Activated naive CD4-positive, alpha-beta T cell treated with anti-CD3 and anti-CD28 coated beads, Interleukin-2, amount 50 U/mL, for 72 hours (primary cell): ENCODE data around the gene SUSD1. TPM values are rescaled to one million over a fixed set of nuclear protein-coding genes. Genes with fewer than 3 reads are reported as not detected.
"Not testable (repeated sequence)": the region's sequence is repeated elsewhere in the genome, so short reads cannot be mapped to it uniquely, and the experiment has no call there.

ENCODE experiments used
- ATAC-seq, 2 donors: fragments of 150-1000 bp; cut with Tn5 transposase; 2 replicates each; pipeline ENCODE4 v1.10.0; 2021; ENCODE audit warnings: mild to moderate bottlenecking in 2 of 2, moderate library complexity in 2 of 2
- DNase-seq, 2 donors: peaks; one replicate each; pipeline ENCODE4 v3.0.0; 2021 to 2022; ENCODE audit warnings: low spot score in 2 of 2
- H3K27ac Mint-ChIP-seq, 2 donors: one replicate each; pipeline ENCODE4 v1.8.0; 2022; ENCODE audit warnings: mild to moderate bottlenecking in 2 of 2, mixed read lengths in 2 of 2
- H3K36me3 Mint-ChIP-seq, 2 donors: one replicate each; pipeline ENCODE4 v1.8.0; 2022; ENCODE audit warnings: mixed read lengths in 2 of 2
- H3K9me3 Mint-ChIP-seq, 2 donors: one replicate each; pipeline ENCODE4 v1.8.0; 2022; ENCODE audit warnings: mixed read lengths in 2 of 2
- total RNA-seq, 2 donors: library from RNA; stranded (reverse); gene quantifications; one replicate each; pipeline ENCODE4 v1.2.3, GENCODE V29; 2022

The SUSD1 gene
- total RNA-seq, 2 donors from 2014 or later = 1.2 to 2.5 TPM

DNA sequence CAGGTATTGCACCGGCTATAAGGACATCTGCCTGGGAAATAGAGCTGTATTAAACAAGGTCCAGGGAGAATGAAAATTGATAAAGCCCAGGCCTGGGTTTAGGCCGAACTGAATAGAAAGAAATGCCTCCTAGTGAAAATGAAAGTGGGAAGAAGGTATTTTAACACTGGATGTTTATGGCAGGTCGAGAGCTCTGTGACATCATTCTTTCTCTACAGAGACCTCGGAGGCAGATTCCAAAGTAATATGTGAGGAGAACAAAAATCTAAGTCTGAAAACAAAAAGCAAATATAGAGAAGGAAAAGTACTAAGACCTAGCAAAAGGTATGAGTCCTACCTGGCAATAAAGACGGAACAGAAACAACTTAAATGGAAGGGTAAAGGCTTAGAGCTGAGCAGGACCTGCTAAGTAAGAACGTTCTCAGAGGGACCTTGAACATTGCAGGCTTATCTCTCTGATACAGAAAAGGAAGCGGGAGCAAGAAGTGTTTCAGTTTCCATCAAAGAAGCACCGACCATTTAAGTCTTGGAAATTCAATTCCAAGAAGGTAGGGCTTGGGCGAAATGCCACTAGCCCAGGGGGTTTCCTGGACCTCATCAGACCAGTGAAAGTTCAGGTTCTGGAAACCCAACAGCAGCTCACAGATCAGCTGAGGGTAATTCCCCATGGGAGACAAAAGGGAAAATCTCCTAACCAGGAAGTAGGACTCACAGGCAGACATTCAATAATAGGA lies 80.0 kb downstream of the SUSD1 start:
- Mint-ChIP-seq H3K9me3 (no peaks in the 10 kb centered on the region), H3K27ac (peak overlapping the region in 1 of 2 donors; percentile 42), H3K36me3 (no peaks in the 10 kb centered on the region)
- DNase-seq (no peak), ATAC-seq (peak in 1 of 2 donors; percentile 16)

DNA sequence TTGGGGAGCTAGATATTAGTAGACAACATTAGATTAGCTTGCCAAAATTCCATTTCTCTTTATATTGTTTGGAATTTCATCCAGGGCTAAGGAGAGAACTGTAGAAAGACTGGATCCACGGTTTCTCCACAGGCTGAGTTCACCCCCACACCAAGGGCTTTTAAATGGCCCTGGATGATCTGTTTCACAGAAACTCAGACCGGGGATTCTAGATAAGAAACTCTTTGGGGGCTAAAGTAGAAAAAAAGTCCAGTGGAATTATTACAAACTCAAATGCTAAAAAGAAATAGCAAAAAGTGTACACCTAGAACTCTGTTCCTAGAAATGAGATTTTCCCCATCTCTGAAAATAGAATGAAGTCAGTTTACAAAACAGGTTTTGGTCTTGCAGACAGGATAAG lies 80.9 kb downstream of the SUSD1 start:
- ATAC-seq = no peak
- H3K36me3 Mint-ChIP-seq = no peaks in the 10 kb centered on the region
- no peak overlapping the region for H3K27ac Mint-ChIP-seq
- no peak for DNase-seq
- no peaks in the 10 kb centered on the region for H3K9me3 Mint-ChIP-seq

DNA sequence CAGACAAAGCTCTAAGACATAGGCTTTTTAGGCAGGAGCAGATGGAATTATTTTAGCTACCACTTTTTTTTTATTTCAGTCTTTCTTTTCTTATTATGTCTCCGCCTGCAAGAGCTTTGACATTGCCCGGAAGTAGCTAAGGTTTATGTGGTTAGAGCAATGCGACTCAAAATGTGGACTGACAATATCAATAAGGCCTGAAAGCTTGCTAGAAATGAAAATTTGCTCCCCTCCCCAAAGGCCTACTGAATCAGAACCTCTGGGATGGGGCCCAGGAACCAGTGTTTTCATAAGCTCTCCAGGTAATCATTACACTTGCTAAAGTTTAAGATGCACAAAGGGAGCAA lies 81.3 kb downstream of the SUSD1 start:
- DNase-seq (no peak), ATAC-seq (no peak)
- Mint-ChIP-seq H3K9me3 (no peaks in the 10 kb centered on the region), H3K27ac (peak overlapping the region in 1 of 2 donors; percentile 11), H3K36me3 (no peaks in the 10 kb centered on the region)

DNA sequence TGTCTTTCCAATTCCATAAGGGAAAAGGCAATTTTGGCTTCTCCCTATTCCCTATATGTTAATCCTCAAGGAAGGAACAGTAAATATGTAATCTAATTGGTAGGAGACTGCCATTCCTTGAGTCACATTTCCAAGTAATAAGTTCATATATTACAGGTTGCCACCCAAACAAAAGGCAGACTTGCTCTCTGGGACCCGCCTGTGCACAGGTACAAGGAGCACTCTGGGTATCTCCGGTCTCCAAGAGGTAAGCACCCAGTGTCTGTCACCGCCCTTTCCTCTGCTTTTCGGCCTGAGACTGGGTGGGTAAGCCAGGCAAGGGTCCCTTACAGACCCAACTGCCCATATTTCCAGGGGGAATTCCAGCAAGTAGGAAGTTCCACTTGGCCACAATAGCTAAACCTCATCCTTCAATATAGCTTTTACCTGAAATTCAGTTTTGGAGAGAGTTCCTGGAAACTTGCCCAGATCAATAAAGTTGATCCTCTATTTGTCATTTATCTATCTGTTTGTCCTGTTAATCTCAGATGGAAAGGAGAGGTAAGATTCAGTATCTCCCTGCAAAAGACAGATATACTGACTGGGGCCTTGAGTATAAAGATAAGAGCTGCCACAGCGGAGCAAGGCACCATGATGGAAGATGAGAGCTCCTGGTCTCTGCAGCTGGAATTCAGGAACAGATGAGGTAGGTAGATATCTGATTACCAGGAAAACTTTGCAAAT lies 81.8 kb downstream of the SUSD1 start:
- peak overlapping the region in 1 of 2 donors; percentile 11 for H3K27ac Mint-ChIP-seq
- no peaks in the 10 kb centered on the region for H3K36me3 Mint-ChIP-seq
- H3K9me3 Mint-ChIP-seq = no peaks in the 10 kb centered on the region
- ATAC-seq = no peak
- DNase-seq = no peak

DNA sequence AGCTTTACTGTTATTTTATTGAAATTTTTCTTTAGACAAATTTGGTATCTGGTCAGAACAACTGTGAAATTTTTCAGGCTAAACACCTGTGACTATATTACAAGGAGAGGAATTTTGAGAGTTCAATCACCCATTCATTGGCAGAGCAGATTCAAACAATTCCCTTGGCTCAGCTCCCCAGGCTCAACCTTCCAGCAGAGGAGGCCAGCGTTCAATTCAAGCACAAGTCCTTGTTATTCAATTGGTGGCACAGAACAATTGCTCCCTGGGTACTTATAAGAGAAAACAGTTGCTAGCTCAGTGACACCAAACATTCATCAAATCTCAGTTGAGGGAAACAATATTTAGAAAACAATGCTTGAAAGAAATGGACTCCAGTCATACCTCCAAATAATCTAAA lies 83.3 kb downstream of the SUSD1 start:
- H3K27ac Mint-ChIP-seq = no peak overlapping the region
- DNase-seq (no peak), ATAC-seq (no peak)
- no peaks in the 10 kb centered on the region for H3K9me3 Mint-ChIP-seq
- no peaks in the 10 kb centered on the region for H3K36me3 Mint-ChIP-seq

DNA sequence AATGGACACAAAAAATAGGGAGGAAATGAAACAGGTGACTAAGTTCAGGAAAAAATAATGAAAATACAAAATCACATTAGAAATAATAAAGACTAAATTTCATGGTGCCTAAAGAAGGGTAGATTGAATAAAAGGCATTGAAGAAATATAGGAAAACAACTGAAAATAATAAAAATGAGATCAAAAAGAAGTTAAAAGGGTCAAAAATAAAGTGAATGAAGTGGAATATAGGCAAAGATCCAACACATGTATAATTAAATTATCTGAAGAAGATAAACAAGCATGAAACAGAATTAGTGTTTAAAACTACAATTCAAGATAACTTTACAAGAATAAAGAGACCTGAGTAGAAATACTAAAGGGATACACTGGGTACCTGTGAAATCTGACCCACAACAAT lies 87.6 kb downstream of the SUSD1 start:
- no peak overlapping the region for H3K27ac Mint-ChIP-seq
- no peaks in the 10 kb centered on the region for H3K9me3 Mint-ChIP-seq
- ATAC-seq (no peak), DNase-seq (no peak)
- no peaks in the 10 kb centered on the region for H3K36me3 Mint-ChIP-seq

DNA sequence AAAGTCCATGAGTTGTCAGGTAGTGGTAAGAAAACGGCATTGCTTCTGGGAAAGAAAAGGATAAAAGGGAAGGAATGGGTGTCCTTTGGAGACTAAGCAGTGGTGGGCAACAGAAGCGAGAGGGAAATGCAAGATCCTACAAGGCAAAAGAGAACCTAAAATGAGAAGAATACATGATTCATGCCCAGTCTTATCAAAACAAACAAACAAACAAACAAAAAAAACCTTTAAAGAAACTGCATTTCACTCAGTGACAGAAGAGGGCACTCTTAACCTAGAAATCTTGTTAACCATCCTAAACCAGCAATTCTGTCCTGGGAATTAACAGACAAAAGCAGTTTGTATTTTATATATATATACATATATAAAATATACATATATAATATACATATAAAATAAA lies 88.5 kb downstream of the SUSD1 start:
- H3K36me3 Mint-ChIP-seq = no peaks in the 10 kb centered on the region
- peaks cover 0 to 4% of the 10 kb centered on the region in 2 donors for H3K9me3 Mint-ChIP-seq
- DNase-seq (no peak), ATAC-seq (no peak)
- no peak overlapping the region for H3K27ac Mint-ChIP-seq

DNA sequence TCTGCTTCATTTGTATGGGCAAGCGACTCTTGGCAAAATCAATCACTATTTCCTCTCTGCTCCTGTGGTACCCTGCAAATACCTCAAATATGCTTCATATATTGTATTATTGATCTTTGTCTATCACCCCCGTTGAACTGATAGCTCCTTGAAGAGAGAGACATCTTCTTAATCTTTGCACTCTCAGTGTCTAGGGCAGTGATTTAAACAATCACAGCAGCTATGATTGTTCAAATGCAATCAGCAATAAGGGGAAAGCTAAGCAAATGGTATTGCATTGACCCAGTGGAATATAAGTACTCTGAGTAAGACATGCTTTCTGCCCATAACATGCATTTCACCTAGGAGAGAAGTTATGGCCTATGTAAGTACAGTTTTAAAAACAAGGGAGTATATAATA lies 90.2 kb downstream of the SUSD1 start:
- no peak for ATAC-seq
- DNase-seq = no peak
- no peak overlapping the region for H3K27ac Mint-ChIP-seq

DNA sequence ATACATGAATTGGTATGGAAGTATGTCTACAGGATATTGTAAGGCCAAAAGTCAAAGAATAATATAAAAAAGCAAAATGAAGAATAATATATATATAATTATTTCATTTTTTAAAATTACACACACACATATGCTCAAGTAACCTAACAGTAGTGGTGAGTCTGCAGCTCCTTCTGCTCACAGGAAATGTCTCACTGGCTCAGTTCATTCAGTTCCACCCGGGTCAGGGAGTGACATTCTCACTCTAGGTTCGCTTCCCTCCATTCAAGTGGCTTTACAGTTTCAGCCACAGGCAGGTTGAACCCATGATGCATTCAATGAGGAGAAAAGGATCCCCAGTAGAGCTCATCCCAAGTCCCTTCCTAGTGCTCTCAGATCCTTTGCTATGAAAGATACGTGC lies 90.8 kb downstream of the SUSD1 start:
- peaks cover 0 to 4% of the 10 kb centered on the region in 2 donors for H3K9me3 Mint-ChIP-seq
- ATAC-seq (peak; percentile 43 to 70), DNase-seq (no peak)
- H3K36me3 Mint-ChIP-seq = no peaks in the 10 kb centered on the region
- H3K27ac Mint-ChIP-seq = no peak overlapping the region

More for the DNA sequence above, 90.2 kb downstream of the SUSD1 start:
- Mint-ChIP-seq H3K36me3 (no peaks in the 10 kb centered on the region), H3K9me3 (peaks cover 0 to 4% of the 10 kb centered on the region in 2 donors)

DNA sequence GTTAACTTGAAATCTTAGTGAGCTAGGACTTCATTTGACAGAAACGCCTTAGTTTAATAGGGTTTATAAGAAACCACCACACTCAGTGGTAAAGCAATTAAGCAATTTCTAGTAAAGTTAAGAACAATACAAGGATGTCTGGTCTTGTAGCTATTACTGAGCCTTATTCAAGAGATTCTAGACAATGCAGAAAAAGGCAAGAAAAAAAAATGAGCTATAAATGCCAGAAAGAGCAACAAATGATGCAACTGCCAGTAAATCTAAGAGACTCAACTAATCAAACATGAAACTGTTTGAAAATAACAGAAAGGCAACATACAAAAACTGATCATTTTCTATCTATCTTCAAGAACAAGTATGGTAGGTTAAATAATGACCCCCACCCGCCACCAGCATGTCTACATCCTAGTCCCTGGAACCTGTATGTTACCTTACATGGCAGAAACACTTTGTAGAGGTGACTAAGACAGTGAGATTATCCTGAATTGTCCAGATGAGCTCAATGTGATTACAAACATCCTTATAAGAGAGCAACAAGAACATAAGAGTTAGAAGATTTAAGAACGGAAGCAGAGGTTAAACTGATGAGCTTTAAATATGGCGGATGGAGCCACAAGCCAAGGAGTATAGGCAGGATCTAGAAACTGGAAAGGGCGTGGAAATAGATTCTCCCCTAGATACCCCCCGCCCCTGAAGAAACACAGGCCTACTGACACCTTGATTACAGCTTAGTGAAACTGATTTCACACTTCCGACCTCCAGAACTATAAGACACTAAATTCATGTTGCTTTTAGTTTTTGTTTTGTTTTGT lies 93.0 kb downstream of the SUSD1 start:
- Mint-ChIP-seq H3K36me3 (no peaks in the 10 kb centered on the region), H3K9me3 (peaks cover 0 to 4% of the 10 kb centered on the region in 2 donors), H3K27ac (no peak overlapping the region)
- DNase-seq (no peak), ATAC-seq (no peak)

DNA sequence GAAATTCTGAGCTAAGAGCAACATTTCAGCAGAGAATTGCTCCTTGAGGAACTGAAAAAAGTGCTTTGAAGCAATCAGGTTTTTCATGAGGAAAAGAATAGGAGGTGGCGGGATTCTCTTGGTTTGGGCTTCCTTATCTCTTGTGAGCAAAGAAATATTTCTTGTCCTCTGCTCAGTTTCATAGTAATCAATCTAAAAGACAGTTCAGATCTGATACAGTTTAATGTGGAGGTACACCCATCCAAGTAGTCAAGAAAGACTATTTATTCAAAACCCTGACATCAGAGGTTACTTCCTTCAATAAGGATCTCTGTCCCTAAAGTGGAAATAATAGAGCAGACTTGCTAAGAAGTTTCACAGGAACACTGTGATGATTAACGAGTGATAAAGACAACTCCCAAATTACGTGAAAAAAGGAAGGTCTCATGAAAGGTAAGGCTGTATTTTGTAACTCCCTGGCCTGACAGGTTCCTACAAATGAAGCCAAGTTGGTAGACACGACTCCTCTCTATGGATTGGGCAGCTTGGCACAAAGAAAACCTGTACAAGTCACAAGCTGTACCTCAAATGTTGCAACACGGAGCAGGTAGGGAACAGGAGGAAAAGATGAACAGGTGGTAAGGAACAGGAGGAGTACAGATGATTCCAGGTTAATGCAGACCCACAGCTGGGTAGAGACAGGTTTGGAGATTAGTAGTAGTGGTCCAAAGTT lies 94.1 kb downstream of the SUSD1 start:
- H3K36me3 Mint-ChIP-seq = no peaks in the 10 kb centered on the region
- H3K27ac Mint-ChIP-seq = peak overlapping the region in 1 of 2 donors; percentile 8
- peaks cover 0 to 4% of the 10 kb centered on the region in 2 donors for H3K9me3 Mint-ChIP-seq
- ATAC-seq (no peak), DNase-seq (no peak)

DNA sequence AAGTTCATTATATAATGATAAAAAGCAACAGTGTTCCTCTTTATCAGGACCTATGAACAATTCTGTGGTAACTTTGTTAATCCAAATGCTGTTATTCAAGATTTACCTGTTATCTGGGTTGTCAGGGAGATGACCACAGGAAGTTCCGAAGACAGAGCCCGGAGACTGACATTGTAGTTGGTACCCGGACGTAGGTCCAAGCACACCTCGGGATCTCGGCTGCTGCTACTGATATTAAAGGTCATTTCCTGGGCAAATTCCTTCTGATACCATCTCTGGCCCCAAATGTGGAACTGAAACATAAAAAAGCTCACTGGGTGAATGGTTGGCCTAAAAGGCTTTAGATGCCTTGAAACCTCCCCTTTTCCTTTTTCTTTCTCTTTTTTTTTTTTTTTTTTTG lies 96.7 kb downstream of the SUSD1 start:
- no peak overlapping the region for H3K27ac Mint-ChIP-seq
- H3K36me3 Mint-ChIP-seq = peaks cover 0 to 5% of the 10 kb centered on the region in 2 donors
- peaks cover 0 to 4% of the 10 kb centered on the region in 2 donors for H3K9me3 Mint-ChIP-seq
- ATAC-seq (no peak), DNase-seq (no peak)

DNA sequence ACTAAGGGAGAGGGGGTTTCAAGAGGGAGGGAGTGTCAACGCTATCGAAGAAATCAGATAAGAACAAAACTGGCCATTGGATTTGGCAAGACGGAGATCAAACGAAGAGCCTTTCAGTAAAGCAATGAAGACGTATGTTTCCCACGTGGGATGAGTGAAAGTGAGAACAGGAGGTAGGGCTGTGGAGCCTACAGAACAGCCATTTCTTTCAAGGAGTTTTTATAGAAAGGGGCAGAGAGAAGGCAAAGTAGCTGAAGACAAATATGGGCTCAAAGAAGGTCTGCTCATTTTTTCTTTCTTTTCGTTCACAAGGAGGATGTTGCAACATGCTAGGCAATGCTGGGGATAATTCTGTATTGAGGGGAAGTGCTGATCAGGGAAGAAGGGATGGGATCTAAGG lies 98.3 kb downstream of the SUSD1 start:
- ATAC-seq (peak in 1 of 2 donors; percentile 28), DNase-seq (no peak)
- no peak overlapping the region for H3K27ac Mint-ChIP-seq
- no peaks in the 10 kb centered on the region for H3K9me3 Mint-ChIP-seq
- H3K36me3 Mint-ChIP-seq = peaks cover 0 to 5% of the 10 kb centered on the region in 2 donors

DNA sequence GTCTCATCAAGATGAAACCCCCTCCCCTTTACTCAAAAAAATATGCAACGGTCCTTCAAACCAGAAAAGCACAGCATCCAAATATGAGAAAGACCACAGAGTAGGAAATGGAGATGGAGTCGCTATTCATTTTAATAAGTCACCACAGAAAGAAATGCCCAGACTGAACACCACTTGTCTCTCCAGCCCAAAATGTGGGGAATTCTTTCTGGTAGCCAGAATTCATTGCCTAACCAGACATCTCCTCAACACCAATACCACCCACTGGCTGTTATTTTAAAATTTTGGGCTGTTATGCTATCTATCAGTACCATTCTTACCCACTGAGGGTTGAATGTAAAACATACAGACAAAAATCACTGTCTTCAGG lies 100.1 kb downstream of the SUSD1 start:
- peaks cover 0 to 5% of the 10 kb centered on the region in 2 donors for H3K36me3 Mint-ChIP-seq
- peak overlapping the region in 1 of 2 donors; percentile 49 for H3K27ac Mint-ChIP-seq
- DNase-seq = no peak
- H3K9me3 Mint-ChIP-seq = no peaks in the 10 kb centered on the region
- ATAC-seq = no peak

DNA sequence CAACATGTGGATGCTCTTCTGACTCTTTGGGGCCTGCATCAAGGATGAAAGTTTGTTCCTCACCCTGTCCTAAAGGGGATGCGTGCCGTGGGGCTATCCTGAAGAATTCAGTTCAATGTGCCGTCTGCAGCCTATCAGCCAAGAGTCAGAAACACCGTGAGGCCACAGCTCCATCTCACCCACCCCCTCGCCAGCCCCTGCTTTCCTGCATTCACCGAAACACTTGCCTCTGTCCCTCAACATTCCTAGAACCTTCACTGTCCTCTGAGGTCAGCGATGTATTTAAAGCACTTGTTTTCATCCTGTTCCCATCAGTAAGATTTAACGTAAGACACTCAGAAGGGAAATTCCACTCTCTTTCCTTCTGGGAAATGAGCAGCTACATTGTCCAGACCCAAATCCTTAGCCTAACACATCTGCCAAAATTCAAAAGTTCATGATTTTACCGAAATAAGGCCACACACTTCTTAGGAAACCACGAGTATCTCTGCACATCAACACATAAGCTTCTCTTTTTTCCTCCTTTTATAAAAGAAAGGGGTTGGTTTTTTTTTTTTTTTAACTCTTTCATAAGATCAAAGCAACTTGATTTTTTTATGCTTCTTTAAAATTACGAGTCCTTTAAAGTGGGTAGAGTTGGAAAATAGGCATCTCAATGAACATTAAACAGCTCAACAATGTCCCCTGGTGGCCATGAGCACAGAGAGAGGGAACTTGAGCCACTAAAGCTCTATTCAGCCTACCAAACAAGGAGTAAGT lies 100.7 kb downstream of the SUSD1 start:
- H3K36me3 Mint-ChIP-seq = peaks cover 0 to 5% of the 10 kb centered on the region in 2 donors
- ATAC-seq (peak; percentile 83 to 86), DNase-seq (peak in 1 of 2 donors; percentile 64)
- no peaks in the 10 kb centered on the region for H3K9me3 Mint-ChIP-seq
- H3K27ac Mint-ChIP-seq = peak overlapping the region in 1 of 2 donors; percentile 49

DNA sequence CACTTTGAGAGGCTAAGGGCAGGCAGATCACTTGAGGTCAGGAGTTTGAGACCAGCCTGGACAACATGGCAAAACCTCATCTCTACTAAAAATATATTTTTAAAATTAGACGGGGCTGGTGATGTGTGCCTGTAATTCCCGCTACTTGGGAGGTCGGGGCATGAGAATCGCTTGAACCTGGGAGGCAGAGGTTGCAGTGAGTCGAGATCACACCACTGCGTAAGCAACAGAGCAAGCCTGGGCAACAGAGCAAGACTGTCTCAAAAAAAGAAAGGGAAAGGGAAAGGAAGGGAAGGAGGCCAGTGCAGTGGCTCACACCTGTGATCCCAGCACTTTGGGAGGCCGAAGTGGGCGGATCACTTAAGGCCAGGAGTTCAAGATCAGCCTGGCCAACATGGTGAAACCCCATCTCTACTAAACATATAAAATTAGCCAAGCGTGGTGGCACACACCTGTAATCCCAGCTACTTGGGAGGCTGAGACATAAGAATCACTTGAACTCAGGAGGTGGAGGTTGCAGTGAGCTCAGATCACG lies 101.4 kb downstream of the SUSD1 start:
- not testable (repeated sequence) for DNase-seq, H3K36me3 Mint-ChIP-seq, ATAC-seq, H3K9me3 Mint-ChIP-seq
- H3K27ac Mint-ChIP-seq = peak overlapping the region in 1 of 2 donors; percentile 49
